ENCODE results near the gene SUV39H1.

SUV39H1 gene

DNA sequence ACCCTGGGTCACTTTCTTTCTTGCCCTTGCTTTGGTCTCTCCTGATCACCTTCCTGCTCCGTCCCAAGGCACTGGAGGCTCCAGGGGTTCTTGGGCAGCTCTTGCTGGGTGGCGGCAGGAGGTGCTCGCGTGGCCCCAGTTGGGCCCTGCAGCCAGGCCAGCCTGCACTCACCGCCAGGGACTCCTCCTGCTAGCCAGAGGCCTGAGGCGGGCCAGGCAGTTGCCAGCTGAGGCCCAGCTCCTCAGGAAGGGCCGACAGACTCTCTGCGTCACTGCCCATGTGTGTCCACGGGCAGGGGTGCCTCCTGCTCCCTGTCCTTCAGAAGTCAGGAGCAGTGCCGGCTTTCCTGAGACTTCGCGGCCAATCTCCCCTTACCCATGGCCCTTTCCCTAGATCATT is 9.3 kb downstream of the SUV39H1 start:
- no peak overlapping the region for H2BK12ac ChIP-seq (ENCODE audit: low read length)
- H2AK5ac ChIP-seq (ENCODE audit: low read length) = no peak overlapping the region
- no peak overlapping the region for H2BK120ac ChIP-seq (ENCODE audit: insufficient read depth, low read length, poor library complexity)
- H3K4me3 ChIP-seq (ENCODE audit: low read depth, low read length) = no peak overlapping the region
- no peak overlapping the region for H4K91ac ChIP-seq (ENCODE audit: low read depth, low read length)
- no peak overlapping the region for H3K4ac ChIP-seq (ENCODE audit: low read depth, low read length)
- peak in 1 of 2 donors; percentile 28 for DNase-seq
- H2BK5ac ChIP-seq (ENCODE audit: low read depth, low read length, poor library complexity) = no peak overlapping the region
- no peak overlapping the region for H3K23ac ChIP-seq (ENCODE audit: low read length)
- H3K18ac ChIP-seq (ENCODE audit: low read length) = peak overlapping the region; percentile 6
- no peak overlapping the region for H2AFZ ChIP-seq (ENCODE audit: insufficient read depth, low read length, poor library complexity)
- peaks cover 28 to 47% of the 10 kb centered on the region in 2 experiments for H3K36me3 ChIP-seq (ENCODE audit: control insufficient read depth in 1 of 2, insufficient read depth in 2 of 2, low read length in 2 of 2)
- no CpG with 5 or more reads among the region's 12 CpGs for WGBS (ENCODE audit: extremely low coverage, insufficient coverage, insufficient read length)
- H3K4me1 ChIP-seq (ENCODE audit: control insufficient read depth in 1 of 2, insufficient read depth in 2 of 2, low read length in 2 of 2) = peaks cover 23 to 24% of the 10 kb centered on the region in 2 experiments
- no peaks in the 10 kb centered on the region for H3K79me2 ChIP-seq (ENCODE audit: control insufficient read depth, insufficient read depth, low read length, poor library complexity)
- H3K4me2 ChIP-seq (ENCODE audit: low read length) = no peak overlapping the region
- peaks cover 3% of the 10 kb centered on the region for H3K9me3 ChIP-seq (ENCODE audit: insufficient read depth, low read depth, low read length)
- no peak overlapping the region for H3K9ac ChIP-seq (ENCODE audit: low read length)
- no peak overlapping the region for H4K8ac ChIP-seq (ENCODE audit: low read depth, low read length)
- no peak overlapping the region for H4K12ac ChIP-seq (ENCODE audit: low read depth, low read length)
- no peaks in the 10 kb centered on the region for H3K27me3 ChIP-seq (ENCODE audit: insufficient read depth, low read length)
- no peak overlapping the region for H3K14ac ChIP-seq (ENCODE audit: low read length)
- H3K79me1 ChIP-seq (ENCODE audit: low read length) = peaks cover 24% of the 10 kb centered on the region
- no peak overlapping the region for H3K27ac ChIP-seq (ENCODE audit: low read depth, low read length)

DNA sequence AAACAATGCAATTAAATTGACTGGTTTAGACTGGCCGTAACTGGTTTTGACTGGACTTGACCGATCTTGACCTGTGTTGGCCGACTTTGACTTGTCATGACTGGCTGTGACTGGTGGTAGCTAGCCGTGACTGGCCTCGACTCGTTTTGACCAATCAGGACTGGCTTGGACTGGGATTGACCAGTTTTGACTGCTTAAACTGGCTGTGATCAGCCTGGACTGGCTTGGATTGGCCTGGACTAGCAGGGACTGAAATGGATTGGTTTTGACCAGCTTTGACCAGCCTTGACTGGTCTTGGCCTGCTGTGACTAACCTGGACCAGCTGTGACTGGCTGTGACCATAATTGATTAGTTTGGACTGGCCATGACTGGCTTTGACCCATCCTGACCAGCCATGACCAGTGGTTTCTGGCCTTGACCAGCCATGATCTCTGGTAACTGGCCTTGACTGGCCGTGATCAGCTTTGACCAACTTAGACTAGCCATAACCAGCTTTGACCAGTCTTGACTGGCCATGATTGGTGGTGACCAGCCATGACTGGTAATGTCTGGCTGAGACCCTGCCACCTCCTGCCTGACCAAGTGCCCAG is 13.1 kb downstream of the SUV39H1 start:
- Histone ChIP-seq H3K4me3 (ENCODE audit: low read depth, low read length) (no peak overlapping the region), H3K27me3 (ENCODE audit: insufficient read depth, low read length) (no peaks in the 10 kb centered on the region), H3K36me3 (ENCODE audit: control insufficient read depth in 1 of 2, insufficient read depth in 2 of 2, low read length in 2 of 2) (peaks cover 18 to 30% of the 10 kb centered on the region in 2 experiments), H3K27ac (ENCODE audit: low read depth, low read length) (no peak overlapping the region), H3K4me2 (ENCODE audit: low read length) (no peak overlapping the region), H2BK12ac (ENCODE audit: low read length) (no peak overlapping the region), H3K18ac (ENCODE audit: low read length) (no peak overlapping the region), H4K12ac (ENCODE audit: low read depth, low read length) (no peak overlapping the region), H2BK120ac (ENCODE audit: insufficient read depth, low read length, poor library complexity) (no peak overlapping the region), H3K4me1 (ENCODE audit: control insufficient read depth in 1 of 2, insufficient read depth in 2 of 2, low read length in 2 of 2) (peaks cover 5 to 8% of the 10 kb centered on the region in 2 experiments), H4K91ac (ENCODE audit: low read depth, low read length) (no peak overlapping the region), H3K4ac (ENCODE audit: low read depth, low read length) (no peak overlapping the region), H2AFZ (ENCODE audit: insufficient read depth, low read length, poor library complexity) (no peak overlapping the region), H3K9ac (ENCODE audit: low read length) (no peak overlapping the region), H3K23ac (ENCODE audit: low read length) (no peak overlapping the region), H2BK5ac (ENCODE audit: low read depth, low read length, poor library complexity) (no peak overlapping the region), H4K8ac (ENCODE audit: low read depth, low read length) (no peak overlapping the region), H3K79me2 (ENCODE audit: control insufficient read depth, insufficient read depth, low read length, poor library complexity) (no peaks in the 10 kb centered on the region), H3K79me1 (ENCODE audit: low read length) (peaks cover 2% of the 10 kb centered on the region), H3K14ac (ENCODE audit: low read length) (no peak overlapping the region), H2AK5ac (ENCODE audit: low read length) (no peak overlapping the region), H3K9me3 (ENCODE audit: insufficient read depth, low read depth, low read length) (peaks cover 3% of the 10 kb centered on the region)
- DNase-seq = no peak
- no CpG with 5 or more reads among the region's 7 CpGs for WGBS (ENCODE audit: extremely low coverage, insufficient coverage, insufficient read length)

DNA sequence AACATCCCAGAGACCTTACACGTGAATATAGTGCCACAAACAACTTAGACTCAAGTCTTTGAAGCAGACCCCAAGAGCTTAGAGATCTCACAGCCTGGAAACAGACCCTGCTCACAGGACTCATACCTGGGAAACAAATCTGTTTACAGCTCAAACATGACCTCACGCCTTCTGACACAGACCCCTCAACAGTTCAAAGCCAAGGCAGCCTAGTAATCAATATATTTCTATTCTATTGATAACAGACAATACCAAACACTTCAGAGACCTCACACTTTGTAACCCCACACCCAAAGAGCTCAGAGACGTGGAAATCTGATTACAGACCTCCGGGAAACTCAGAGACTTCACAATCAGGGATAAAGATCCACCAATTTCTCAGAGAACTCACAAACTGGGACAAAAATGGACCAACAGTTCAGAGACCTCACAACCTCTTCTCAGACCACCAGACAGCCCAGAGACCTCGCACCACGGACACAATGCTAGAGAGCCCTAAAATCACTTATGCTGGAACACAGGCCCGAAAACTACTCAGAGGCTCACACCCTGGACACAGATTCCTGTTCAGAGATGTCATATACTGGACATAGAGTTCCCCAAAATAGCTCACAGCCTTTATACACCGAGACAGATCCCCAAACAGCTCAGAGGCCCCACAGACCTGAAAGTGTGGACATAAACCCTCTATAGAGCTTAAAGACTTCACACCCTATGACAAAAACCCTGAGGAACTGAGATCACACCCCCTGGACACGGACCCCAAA is 14.8 kb downstream of the SUV39H1 start:
- Histone ChIP-seq H3K36me3 (ENCODE audit: control insufficient read depth in 1 of 2, insufficient read depth in 2 of 2, low read length in 2 of 2) (peaks cover 11 to 20% of the 10 kb centered on the region in 2 experiments), H3K27ac (ENCODE audit: low read depth, low read length) (no peak overlapping the region), H3K4me2 (ENCODE audit: low read length) (no peak overlapping the region), H4K8ac (ENCODE audit: low read depth, low read length) (no peak overlapping the region), H4K12ac (ENCODE audit: low read depth, low read length) (no peak overlapping the region), H3K79me2 (ENCODE audit: control insufficient read depth, insufficient read depth, low read length, poor library complexity) (no peaks in the 10 kb centered on the region), H3K18ac (ENCODE audit: low read length) (no peak overlapping the region), H4K91ac (ENCODE audit: low read depth, low read length) (peak overlapping the region; percentile 33), H2BK12ac (ENCODE audit: low read length) (no peak overlapping the region), H3K9ac (ENCODE audit: low read length) (no peak overlapping the region), H3K27me3 (ENCODE audit: insufficient read depth, low read length) (no peaks in the 10 kb centered on the region), H3K4ac (ENCODE audit: low read depth, low read length) (no peak overlapping the region), H2BK5ac (ENCODE audit: low read depth, low read length, poor library complexity) (no peak overlapping the region), H2BK120ac (ENCODE audit: insufficient read depth, low read length, poor library complexity) (no peak overlapping the region), H2AK5ac (ENCODE audit: low read length) (no peak overlapping the region), H3K14ac (ENCODE audit: low read length) (no peak overlapping the region), H3K23ac (ENCODE audit: low read length) (no peak overlapping the region), H3K4me1 (ENCODE audit: control insufficient read depth in 1 of 2, insufficient read depth in 2 of 2, low read length in 2 of 2) (peaks cover 0 to 6% of the 10 kb centered on the region in 2 experiments), H2AFZ (ENCODE audit: insufficient read depth, low read length, poor library complexity) (no peak overlapping the region), H3K9me3 (ENCODE audit: insufficient read depth, low read depth, low read length) (no peaks in the 10 kb centered on the region), H3K4me3 (ENCODE audit: low read depth, low read length) (no peak overlapping the region), H3K79me1 (ENCODE audit: low read length) (no peaks in the 10 kb centered on the region)
- no peak for DNase-seq
- no CpG with 5 or more reads among the region's 9 CpGs for WGBS (ENCODE audit: extremely low coverage, insufficient coverage, insufficient read length)

DNA sequence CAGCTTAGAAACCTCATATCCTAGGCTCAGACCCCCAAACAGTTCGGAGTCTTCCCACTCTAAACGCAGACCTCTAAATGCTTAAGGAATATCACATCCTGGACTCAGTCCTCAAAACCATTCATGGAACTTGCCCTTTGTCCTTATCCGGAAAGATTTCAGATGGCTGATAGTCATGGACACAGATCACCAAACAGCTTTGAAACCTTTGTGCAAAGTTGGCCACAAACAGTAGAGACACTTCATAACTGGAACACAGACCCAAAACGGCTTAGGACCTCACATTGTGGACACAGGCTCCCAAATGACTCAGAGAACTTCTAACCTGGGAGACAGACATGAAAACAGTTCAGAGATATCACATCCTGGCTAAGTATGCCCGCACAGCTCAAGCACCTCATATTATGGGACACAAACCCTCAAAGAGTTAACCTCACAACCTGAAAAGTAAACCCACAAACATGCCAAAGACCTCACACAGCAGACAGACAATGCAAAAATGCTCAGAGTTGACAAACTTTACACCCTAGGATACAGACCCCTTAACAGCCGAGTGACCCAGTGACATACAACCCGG is 15.5 kb downstream of the SUV39H1 start:
- Histone ChIP-seq H3K4me3 (ENCODE audit: low read depth, low read length) (no peak overlapping the region), H2BK120ac (ENCODE audit: insufficient read depth, low read length, poor library complexity) (no peak overlapping the region)
- no CpG with 5 or more reads among the region's 7 CpGs for WGBS (ENCODE audit: extremely low coverage, insufficient coverage, insufficient read length)

More for the DNA sequence above, 15.5 kb downstream of the SUV39H1 start:
- H3K23ac ChIP-seq (ENCODE audit: low read length) = no peak overlapping the region
- H3K9ac ChIP-seq (ENCODE audit: low read length) = no peak overlapping the region
- DNase-seq = peak in 1 of 2 donors; percentile 51
- H3K18ac ChIP-seq (ENCODE audit: low read length) = no peak overlapping the region
- H3K36me3 ChIP-seq (ENCODE audit: control insufficient read depth in 1 of 2, insufficient read depth in 2 of 2, low read length in 2 of 2) = peaks cover 9 to 13% of the 10 kb centered on the region in 2 experiments
- no peak overlapping the region for H2BK12ac ChIP-seq (ENCODE audit: low read length)
- H2BK5ac ChIP-seq (ENCODE audit: low read depth, low read length, poor library complexity) = no peak overlapping the region
- no peak overlapping the region for H3K4ac ChIP-seq (ENCODE audit: low read depth, low read length)
- H3K4me2 ChIP-seq (ENCODE audit: low read length) = no peak overlapping the region
- peaks cover 0 to 6% of the 10 kb centered on the region in 2 experiments for H3K4me1 ChIP-seq (ENCODE audit: control insufficient read depth in 1 of 2, insufficient read depth in 2 of 2, low read length in 2 of 2)
- H3K79me2 ChIP-seq (ENCODE audit: control insufficient read depth, insufficient read depth, low read length, poor library complexity) = no peaks in the 10 kb centered on the region
- no peaks in the 10 kb centered on the region for H3K27me3 ChIP-seq (ENCODE audit: insufficient read depth, low read length)
- no peak overlapping the region for H4K91ac ChIP-seq (ENCODE audit: low read depth, low read length)
- no peaks in the 10 kb centered on the region for H3K79me1 ChIP-seq (ENCODE audit: low read length)
- H4K12ac ChIP-seq (ENCODE audit: low read depth, low read length) = no peak overlapping the region
- no peak overlapping the region for H2AFZ ChIP-seq (ENCODE audit: insufficient read depth, low read length, poor library complexity)
- no peak overlapping the region for H3K14ac ChIP-seq (ENCODE audit: low read length)
- H3K27ac ChIP-seq (ENCODE audit: low read depth, low read length) = no peak overlapping the region
- no peak overlapping the region for H2AK5ac ChIP-seq (ENCODE audit: low read length)
- H4K8ac ChIP-seq (ENCODE audit: low read depth, low read length) = no peak overlapping the region
- no peaks in the 10 kb centered on the region for H3K9me3 ChIP-seq (ENCODE audit: insufficient read depth, low read depth, low read length)

Measured in trophoblast cell (in vitro differentiated cells and primary cell).